Endometrial microvascular endothelial cells (primary cell): ENCODE results near the gene SLC4A4. TPM values are rescaled to one million over a fixed set of nuclear protein-coding genes. Genes with fewer than 3 reads are reported as not detected.

Source experiments
- in situ Hi-C: cut with HindIII; loops from 2 replicates; pipeline ENCODE4 v1.10.0; 2017; ENCODE audit warnings: low sequenced_read_pairs, low pct_unique_long_range_greater_than_20kb; ENCODE audit errors: inconsistent ontology term
- total RNA-seq: library from RNA; depleted of rRNA; stranded (reverse); fragments of >200 nt; gene quantifications from one replicate; pipeline ENCODE4 v1.2.3, GENCODE V29; 2015; ENCODE audit errors: inconsistent ontology term

Gene SLC4A4
- total RNA-seq = not detected

GRCh38 chr4:71338846-71339593 lies at the start of gene SLC4A4:
SLC4A4 (plus strand) TSS chr4:71339020.
- in situ Hi-C loops = no loop called here

- in situ Hi-C loops = no loop called here
Measured at GRCh38 chr4:71290074-71290473, 48.7 kb upstream of the SLC4A4 start.

DNA sequence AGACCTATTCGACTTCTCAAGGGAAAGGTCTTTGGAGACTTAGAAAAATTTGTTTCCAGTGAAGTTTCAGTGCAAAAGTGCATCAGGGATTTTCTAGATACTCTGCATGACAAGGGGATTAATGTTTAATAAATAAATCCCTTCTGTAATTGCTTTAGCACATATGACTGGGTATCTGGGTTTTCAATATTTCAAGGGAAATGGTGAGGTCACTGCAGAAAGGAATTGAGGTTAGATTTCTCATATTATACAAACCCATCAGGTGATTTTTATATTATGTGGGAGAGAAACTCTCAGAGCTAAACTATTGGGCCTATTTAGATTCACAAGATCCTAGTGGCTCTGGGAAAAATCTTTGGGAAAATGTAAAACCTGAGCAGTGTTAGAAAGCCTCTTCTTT lies 48.3 kb upstream of the SLC4A4 start:
- in situ Hi-C loops = no loop called here

- in situ Hi-C loops = no loop called here
Measured at GRCh38 chr4:71292228-71292627, 46.6 kb upstream of the SLC4A4 start.

GRCh38 chr4:71293705-71294104 lies 45.1 kb upstream of the SLC4A4 start:
- in situ Hi-C loops = no loop called here

DNA sequence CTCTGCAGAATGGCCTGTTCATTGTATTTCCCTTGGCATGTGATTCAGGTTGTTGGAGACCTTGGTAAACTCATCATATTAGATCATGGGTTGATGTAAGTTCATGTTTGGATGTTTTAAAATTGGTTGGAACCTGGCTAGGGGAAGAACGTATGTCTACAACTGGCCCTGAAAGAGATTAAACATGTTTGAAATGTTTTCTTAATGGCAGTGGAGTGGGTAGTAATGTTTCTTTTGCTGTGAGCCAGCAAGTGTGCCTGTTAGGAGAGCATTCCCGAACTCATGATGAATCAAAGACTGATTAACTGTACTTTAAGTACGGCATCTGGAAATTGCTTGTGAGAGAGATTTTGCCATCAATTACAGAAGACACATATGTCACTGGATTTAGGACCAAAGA lies 44.5 kb upstream of the SLC4A4 start:
- in situ Hi-C loops = no loop called here

DNA sequence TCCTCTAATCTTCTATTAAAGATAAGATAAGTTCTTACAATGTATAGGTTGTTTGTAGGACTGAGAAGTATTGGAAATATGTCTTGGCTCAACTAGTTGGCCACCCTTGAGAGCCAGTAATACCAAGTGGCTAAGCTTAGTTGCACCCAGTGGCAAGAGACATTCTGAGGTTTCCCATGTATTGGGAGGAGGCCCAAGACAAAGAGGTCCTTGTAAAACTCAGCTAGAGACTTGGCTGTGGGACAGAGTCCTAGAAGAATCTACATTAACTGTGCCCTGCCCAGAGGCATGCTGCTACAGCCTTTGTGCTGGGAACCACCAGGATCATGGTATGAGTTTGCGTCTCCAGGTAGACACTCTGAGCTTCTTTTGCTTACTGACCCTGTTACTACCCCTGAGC lies 41.9 kb upstream of the SLC4A4 start:
- in situ Hi-C loops = no loop called here

GRCh38 chr4:71300362-71300761 lies 38.5 kb upstream of the SLC4A4 start:
- in situ Hi-C loops = no loop called here

DNA sequence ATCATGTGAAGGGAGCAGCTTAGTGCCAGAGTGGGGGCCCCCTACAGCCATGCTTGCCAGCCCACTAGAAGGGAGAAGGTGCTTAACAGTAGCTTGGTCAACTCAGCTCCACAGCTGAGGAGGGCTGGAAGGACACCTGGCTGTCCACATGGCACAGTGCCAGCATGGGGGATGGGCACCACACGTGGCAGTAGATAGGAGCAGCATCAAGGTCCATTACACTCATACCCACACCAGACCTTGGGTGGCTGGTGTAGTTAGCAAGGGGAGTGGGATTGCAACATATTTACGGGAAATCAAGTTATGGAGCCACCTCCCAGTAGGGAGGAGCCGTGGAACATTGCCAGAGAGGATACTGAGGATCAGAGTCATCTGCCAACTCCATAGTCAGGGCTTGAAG lies 37.9 kb upstream of the SLC4A4 start:
- in situ Hi-C loops = no loop called here

DNA sequence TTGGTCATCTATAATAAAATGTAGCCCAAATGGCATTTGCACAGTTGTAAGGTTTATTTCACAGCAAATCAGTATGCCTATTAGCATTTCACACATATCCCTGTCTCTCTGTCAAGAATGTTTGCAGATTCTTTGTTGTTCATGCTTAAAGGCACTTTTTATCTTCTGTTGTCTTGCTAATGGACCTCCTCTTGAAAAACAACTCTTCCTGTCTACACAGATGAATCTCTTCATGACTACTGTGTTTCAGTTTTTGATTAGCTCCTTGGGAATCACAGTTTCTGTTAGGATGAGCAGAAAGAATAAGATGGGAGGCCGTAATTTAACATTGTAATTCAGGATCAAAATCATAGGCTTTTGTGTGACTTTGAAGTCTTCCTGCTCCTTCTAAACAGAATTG lies 35.5 kb upstream of the SLC4A4 start:
- in situ Hi-C loops = no loop called here

DNA sequence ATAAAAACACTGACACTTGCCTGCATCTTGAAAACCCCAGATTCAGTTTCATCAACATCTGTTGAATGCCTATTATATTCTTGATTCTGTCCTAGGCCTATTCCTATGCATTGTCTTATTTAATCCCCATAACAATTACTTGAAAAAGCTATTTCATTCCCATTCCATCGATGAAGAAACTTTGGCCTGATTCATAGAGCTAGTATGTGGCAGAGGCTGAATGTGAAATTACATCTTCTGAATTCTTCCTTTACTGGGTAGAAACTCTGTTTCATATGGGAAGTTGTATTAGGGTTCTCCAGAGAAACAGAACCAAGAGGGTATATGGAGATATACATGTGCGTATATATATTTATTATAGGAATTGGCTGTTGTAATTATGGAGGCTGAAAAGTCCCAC lies 35.0 kb upstream of the SLC4A4 start:
- in situ Hi-C loops = no loop called here

DNA sequence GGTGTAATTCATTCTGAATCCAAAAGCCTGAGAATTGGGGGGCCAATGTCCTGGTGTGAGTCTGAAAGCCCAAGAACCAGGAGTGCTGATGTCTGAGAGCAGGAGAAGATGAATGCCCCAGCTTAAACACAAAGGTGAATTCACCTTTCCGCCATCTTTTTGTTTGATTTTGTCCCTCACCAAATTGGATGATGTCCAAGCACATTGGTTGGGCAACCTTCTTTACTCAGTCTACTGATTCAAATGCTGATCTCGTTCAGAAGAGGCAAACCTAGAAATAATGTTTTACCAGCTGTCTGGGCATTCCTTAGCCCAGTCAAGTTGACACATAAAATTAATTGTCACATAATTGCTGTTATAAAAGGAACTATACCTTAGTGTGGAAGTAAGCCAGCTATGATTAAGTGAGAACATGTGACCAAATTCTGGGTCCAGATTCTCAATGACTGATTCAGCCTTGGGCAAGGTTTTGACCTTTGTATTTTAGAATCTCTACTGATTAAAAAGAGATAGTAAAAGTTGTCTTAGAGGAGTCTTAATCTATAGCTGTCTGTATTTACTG lies 34.5 kb upstream of the SLC4A4 start:
- in situ Hi-C loops = no loop called here

- in situ Hi-C loops = no loop called here
Measured at GRCh38 chr4:71307729-71308128, 31.1 kb upstream of the SLC4A4 start.

DNA sequence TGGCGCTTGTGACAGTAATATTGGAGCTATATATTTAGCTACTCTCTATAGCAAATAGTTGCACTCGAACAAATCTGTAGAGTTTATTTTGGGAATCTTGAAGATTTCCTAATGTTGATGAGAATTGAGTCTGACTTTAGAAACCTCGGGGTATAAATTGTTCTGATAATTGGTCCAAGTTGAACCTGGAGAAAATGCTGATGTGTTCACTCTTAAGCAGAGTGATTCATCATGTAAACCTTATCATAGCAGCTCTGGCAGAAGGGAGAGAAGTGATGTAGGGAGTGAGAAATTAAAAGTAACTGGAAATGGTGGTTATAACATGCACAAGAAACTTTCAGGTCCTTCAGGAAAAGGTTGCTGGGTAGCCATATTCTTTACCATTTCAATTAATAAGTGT lies 16.4 kb upstream of the SLC4A4 start:
- in situ Hi-C loops = no loop called here

GRCh38 chr4:71333368-71333767 lies 5.5 kb upstream of the SLC4A4 start:
- in situ Hi-C loops = no loop called here

- in situ Hi-C loops = no loop called here
Measured at GRCh38 chr4:71333960-71334359, 4.9 kb upstream of the SLC4A4 start.

- in situ Hi-C loops = no loop called here
Measured at GRCh38 chr4:71334465-71334882, 4.3 kb upstream of the SLC4A4 start.

DNA sequence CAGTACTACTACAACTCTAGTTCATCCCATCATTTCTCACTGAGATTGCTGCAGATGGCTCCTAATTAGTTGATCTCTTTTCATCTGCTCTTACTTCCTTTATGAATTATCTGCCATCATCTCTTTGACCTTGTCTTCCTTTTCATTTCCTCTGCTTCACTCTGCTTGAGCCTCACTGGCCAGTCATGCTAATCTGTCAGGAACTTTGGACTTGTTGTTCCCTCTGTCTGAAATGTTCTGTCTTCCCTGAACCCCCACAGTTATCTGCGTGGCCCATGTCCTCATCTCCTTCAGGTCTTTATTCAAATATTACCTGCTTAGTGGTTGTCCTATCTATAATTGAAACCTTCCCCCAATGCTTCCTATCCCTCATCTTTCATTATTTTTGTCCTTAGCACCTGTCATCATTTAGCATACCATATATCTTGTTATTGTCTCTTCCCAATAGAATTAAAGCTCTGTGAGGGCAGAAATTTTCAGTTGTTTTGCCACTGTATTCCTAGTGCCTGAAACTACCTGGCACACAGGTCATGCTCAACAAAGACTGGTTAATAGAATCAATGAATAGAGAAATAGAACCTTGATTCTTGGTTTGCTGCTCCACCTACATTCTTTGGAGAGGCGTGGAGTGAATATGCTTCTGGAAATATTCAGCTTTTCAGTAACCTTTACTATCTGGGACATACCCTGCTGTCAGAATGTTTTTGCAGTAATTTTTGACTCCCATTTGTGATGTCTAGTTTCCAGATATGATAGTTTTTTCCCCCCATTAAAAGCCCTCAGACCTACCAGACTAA lies 5.0 kb downstream of the SLC4A4 start:
- in situ Hi-C loops = no loop called here

GRCh38 chr4:71346710-71347109 lies 7.9 kb downstream of the SLC4A4 start:
- in situ Hi-C loops = no loop called here

- in situ Hi-C loops = no loop called here
Measured at GRCh38 chr4:71348586-71348985, 9.8 kb downstream of the SLC4A4 start.
